ENCODE measurements around the gene GALNT14. TPM values are rescaled to one million over a fixed set of nuclear protein-coding genes. Genes with fewer than 3 reads are reported as not detected.

Gene GALNT14
- total and polyA plus RNA-seq, 2 of the 8 experiments (the other 6 are each of a cell fraction or from before 2014, with no cell fraction given), result 13.0 to 13.7 TPM

DNA sequence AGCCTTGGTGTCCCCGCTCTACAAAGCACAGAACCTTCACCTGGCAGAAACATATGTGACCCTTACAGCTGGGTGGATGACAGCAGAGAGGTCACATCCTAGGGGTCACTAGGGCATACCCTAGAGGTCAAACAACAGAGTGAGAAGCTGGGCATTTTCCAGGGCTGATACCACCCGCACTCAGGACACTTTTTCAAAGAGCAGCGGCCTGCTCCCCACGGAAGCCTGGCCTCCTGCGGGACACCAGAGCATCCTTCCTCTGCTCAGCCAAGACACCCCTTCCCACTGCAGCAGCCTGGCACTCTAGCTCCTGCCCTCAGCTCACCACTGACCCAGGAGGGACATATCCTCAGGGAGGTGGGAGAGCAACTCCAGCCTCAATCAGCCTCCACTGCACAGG is 86.0 kb downstream of the GALNT14 start:
- no peak overlapping the region for H3K9ac ChIP-seq (replicated peaks in 1 of 4; ENCODE audit: extremely low read depth in 1 of 4, low read depth in 3 of 4, low read length in 3 of 4)
- no peak for FAIRE-seq
- H2AK5ac ChIP-seq (ENCODE audit: low read depth, low read length), result no peak overlapping the region
- no peak overlapping the region for H3K18ac ChIP-seq (ENCODE audit: extremely low read depth, low read length)
- H3K14ac ChIP-seq (ENCODE audit: insufficient read length), result no peak overlapping the region
- H3K36me3 ChIP-seq (ENCODE audit: control insufficient read depth in 2 of 4, insufficient read depth in 4 of 4, low read length in 3 of 4), result no peaks in the 10 kb centered on the region
- ChIA-PET POLR2A (ENCODE audit: partially characterized antibody) (no interaction called here), CTCF (ENCODE audit: partially characterized antibody) (interaction anchor here (1.1 to 3.5 kb wide), 9 partner anchors 8 to 341 kb away, joined by 3 to 16 read pairs (median 5); no protein-coding TSS in a partner anchor)
- no peak overlapping the region for H4K91ac ChIP-seq (replicated peaks; ENCODE audit: insufficient read length, low read length)
- no peak overlapping the region for H3K27ac ChIP-seq (ENCODE audit: low read depth, low read length)
- no peak overlapping the region for H2BK5ac ChIP-seq (ENCODE audit: low read depth, low read length)
- 96% methylated on average over 5 of the region's 5 CpGs; no CpG with 5 or more reads in 1 of the 2 experiments for WGBS, 2 experiments (ENCODE audit: extremely low coverage in 1 of 2, insufficient coverage in 1 of 2, insufficient read length in 1 of 2, insufficient replicate concordance in 2 of 2, low coverage in 1 of 2, low lambda C conversion rate in 2 of 2, missing lambda C conversion rate in 1 of 2)
- H3K56ac ChIP-seq (replicated peaks; ENCODE audit: insufficient read length, low read depth, low read length), result no peak overlapping the region
- H2BK12ac ChIP-seq (ENCODE audit: low read depth, low read length), result no peak overlapping the region
- H4K20me1 ChIP-seq (replicated peaks in 1 of 2; ENCODE audit: control insufficient read depth in 1 of 2, insufficient read depth in 2 of 2, low read length in 2 of 2), result no peaks in the 10 kb centered on the region
- no peaks in the 10 kb centered on the region for H3K79me1 ChIP-seq (ENCODE audit: low read depth, low read length)
- H4K5ac ChIP-seq (ENCODE audit: insufficient read length, low read depth, low read length), result no peak overlapping the region
- no peak overlapping the region for H3K4ac ChIP-seq (replicated peaks; ENCODE audit: insufficient read length, low read depth, low read length)
- H3K23me2 ChIP-seq (ENCODE audit: low read depth, low read length), result no peaks in the 10 kb centered on the region
- H2AFZ ChIP-seq (ENCODE audit: low read length), result no peak overlapping the region
- no peak overlapping the region for H3K4me3 ChIP-seq (ENCODE audit: extremely low read depth in 1 of 4, insufficient read depth in 2 of 4, low read depth in 3 of 4, low read length in 4 of 4)
- H4K8ac ChIP-seq (ENCODE audit: extremely low read depth, insufficient read depth, low read length), result no peak overlapping the region
- H3K27me3 ChIP-seq (replicated peaks in 1 of 4; ENCODE audit: control insufficient read depth in 3 of 4, extremely low read depth in 1 of 4, insufficient read depth in 3 of 4, low read length in 3 of 4), result no peaks in the 10 kb centered on the region
- no peaks in the 10 kb centered on the region for H3K9me3 ChIP-seq (ENCODE audit: insufficient read depth in 2 of 2, low read depth in 1 of 2, low read length in 1 of 2)
- no peaks in the 10 kb centered on the region for H3K4me1 ChIP-seq (replicated peaks in 1 of 4; ENCODE audit: control insufficient read depth in 3 of 4, insufficient read depth in 4 of 4, low read length in 3 of 4)
- DNase-seq (ENCODE audit: low read depth in 1 of 2, low spot score in 2 of 2), result no peak
- no peak overlapping the region for H3K4me2 ChIP-seq (ENCODE audit: insufficient read depth in 1 of 2, low read depth in 2 of 2, low read length in 2 of 2)
- no peak overlapping the region for H3K23ac ChIP-seq (ENCODE audit: insufficient read length)
- H2BK120ac ChIP-seq (replicated peaks; ENCODE audit: low read depth, low read length), result no peak overlapping the region
- H2BK15ac ChIP-seq (ENCODE audit: low read length), result no peak overlapping the region
- no peak overlapping the region for H2BK20ac ChIP-seq (ENCODE audit: low read length)
- no peaks in the 10 kb centered on the region for H3K79me2 ChIP-seq (ENCODE audit: control insufficient read depth in 1 of 2, insufficient read depth in 2 of 2, low read length in 2 of 2)
- TF ChIP-seq SP2 (IDR thresholded peaks at IDR 0.05; ENCODE audit: low read length) (no peak), RXRA (IDR thresholded peaks at IDR 0.05; ENCODE audit: insufficient read depth, low read depth, low read length) (no peak), TEAD4 (IDR thresholded peaks at IDR 0.05; ENCODE audit: low read depth, low read length) (no peak), MAFK (IDR thresholded peaks at IDR 0.05; ENCODE audit: low read depth, low read length) (no peak), CREB1 (IDR thresholded peaks at IDR 0.05) (no peak), SIX5 (IDR thresholded peaks at IDR 0.05; ENCODE audit: low read depth, low read length) (no peak), KDM1A (IDR thresholded peaks at IDR 0.05; ENCODE audit: borderline replicate concordance, low read length) (no peak), TAF7 (optimal IDR thresholded peaks at IDR 0.05; ENCODE audit: borderline replicate concordance, low read depth, low read length) (no peak), CBX8 (IDR thresholded peaks at IDR 0.05; ENCODE audit: borderline replicate concordance, low read depth, low read length) (no peak), PHF8 (conservative IDR thresholded peaks at IDR 0.05; ENCODE audit: low read depth, low read length) (no peak), CTBP2 (IDR thresholded peaks at IDR 0.05; ENCODE audit: borderline replicate concordance, insufficient read depth, insufficient read length, low read length) (no peak), POLR2AphosphoS5 (IDR thresholded peaks at IDR 0.05; ENCODE audit: low read depth, low read length) (no peak), SIRT6 (IDR thresholded peaks at IDR 0.05; ENCODE audit: low read length) (no peak), TCF12 (IDR thresholded peaks at IDR 0.05; ENCODE audit: low read depth, low read length) (no peak)
- TF ChIP-seq, protein P1, sequence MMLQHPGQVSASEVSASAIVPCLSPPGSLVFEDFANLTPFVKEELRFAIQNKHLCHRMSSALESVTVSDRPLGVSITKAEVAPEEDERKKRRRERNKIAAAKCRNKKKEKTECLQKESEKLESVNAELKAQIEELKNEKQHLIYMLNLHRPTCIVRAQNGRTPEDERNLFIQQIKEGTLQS (IDR thresholded peaks at IDR 0.05; ENCODE audit: insufficient read depth, low read depth, low read length), result no peak

Measured in H1 (cell line).